Right renal pelvis (tissue), 4 donors: Measurements from ENCODE around the gene CYBA. TPM values are rescaled to one million over a fixed set of nuclear protein-coding genes. Genes with fewer than 3 reads are reported as not detected.
A peak's percentile ranks its signal among the peaks of the same experiment; 100 is the strongest.
"Not testable (repeated sequence)": the region's sequence is repeated elsewhere in the genome, so short reads cannot be mapped to it uniquely, and the experiment has no call there.

ENCODE experiments used
- DNase-seq, 4 donors: peaks; one replicate each; pipeline ENCODE4 v3.0.0-alpha.2; 2013; ENCODE audit warnings: low read depth in 4 of 4, low spot score in 3 of 4, missing footprints in 1 of 4
- polyA plus RNA-seq, 4 donors: library from polyadenylated mRNA; unstranded; fragments of 120-200 nt; gene quantifications; one replicate each; pipeline ENCODE4 v1.2.1, GENCODE V29; 2013; ENCODE audit not compliant: insufficient read length in 4 of 4

The CYBA gene
- polyA plus RNA-seq, 4 donors = 102 to 202 (median 108) TPM

- peak in 2 of 4 donors; percentile 47 to 55 for DNase-seq
Observed at GRCh38 chr16:88686439-88687253, 35.8 kb upstream of the CYBA start, which contains the start of gene SNAI3. Gene SNAI3 (minus strand): TSS chr16:88686507. CDS start chr16:88686406, 101 bp downstream.

- no peak for DNase-seq
Observed at GRCh38 chr16:88686062-88686438, 35.2 kb upstream of the CYBA start.

GRCh38 chr16:88685156-88686061, 34.6 kb upstream of the CYBA start:
- DNase-seq = no peak

GRCh38 chr16:88684569-88685155, 33.8 kb upstream of the CYBA start:
- no peak for DNase-seq

GRCh38 chr16:88681709-88682451, 31.0 kb upstream of the CYBA start:
- DNase-seq = no peak

GRCh38 chr16:88681084-88681680, 30.3 kb upstream of the CYBA start:
- DNase-seq = no peak

GRCh38 chr16:88680554-88681083, 29.8 kb upstream of the CYBA start:
- DNase-seq = no peak

- no peak for DNase-seq
Observed at GRCh38 chr16:88678224-88678979, 27.5 kb upstream of the CYBA start.

GRCh38 chr16:88677721-88678120, 26.9 kb upstream of the CYBA start:
- DNase-seq = no peak

GRCh38 chr16:88676502-88677242, 25.8 kb upstream of the CYBA start:
- DNase-seq = no peak

GRCh38 chr16:88673716-88674379, 23.0 kb upstream of the CYBA start:
- no peak for DNase-seq

- DNase-seq = no peak
Observed at GRCh38 chr16:88672776-88673175, 21.9 kb upstream of the CYBA start.

- DNase-seq = no peak
Observed at GRCh38 chr16:88671806-88672205, 21.0 kb upstream of the CYBA start.

GRCh38 chr16:88669980-88670379, 19.1 kb upstream of the CYBA start:
- no peak for DNase-seq

GRCh38 chr16:88669493-88669892, 18.6 kb upstream of the CYBA start:
- DNase-seq = not testable (repeated sequence)

GRCh38 chr16:88667461-88667860, 16.6 kb upstream of the CYBA start:
- DNase-seq = no peak

GRCh38 chr16:88665570-88665969, 14.7 kb upstream of the CYBA start:
- DNase-seq = no peak

GRCh38 chr16:88665148-88665547, 14.3 kb upstream of the CYBA start:
- DNase-seq = no peak
